GM12891 (cell line): ENCODE measurements around the gene BAIAP2. TPM values are rescaled to one million over a fixed set of nuclear protein-coding genes. Genes with fewer than 3 reads are reported as not detected.

Source experiments
- DNase-seq: peaks from one replicate; pipeline ENCODE4 v3.0.0; 2011; ENCODE audit warnings: low spot score; ENCODE audit not compliant: insufficient read length
- FAIRE-seq: peaks from 2 replicates; lab custom pipeline; 2011; peaks lifted over from hg19 to GRCh38; lab: Jason Lieb, UNC
- PAX5 ChIP-seq: IDR thresholded peaks from 2 replicates; pipeline ENCODE4 v1.6.1; 2011; ENCODE audit warnings: low read length, moderate library complexity, mild to moderate bottlenecking; ENCODE audit not compliant: insufficient read depth, severe bottlenecking
- POLR2A ChIP-seq: IDR thresholded peaks from 2 replicates; pipeline ENCODE4 v1.6.1; 2011; ENCODE audit warnings: low read depth, low read length, control low read depth
- POLR2AphosphoS5 ChIP-seq: IDR thresholded peaks from 2 replicates; pipeline ENCODE4 v1.6.1; 2011; ENCODE audit warnings: low read depth, low read length, control low read depth
- POU2F2 ChIP-seq: IDR thresholded peaks from 2 replicates; pipeline ENCODE4 v1.6.1; 2011; ENCODE audit warnings: low read depth, mild to moderate bottlenecking, control low read depth, low read length, moderate library complexity
- SPI1 ChIP-seq: IDR thresholded peaks from 2 replicates; pipeline ENCODE4 v1.6.1; 2011; ENCODE audit warnings: low read depth, low read length, control low read depth
- TAF1 ChIP-seq: IDR thresholded peaks from 2 replicates; pipeline ENCODE4 v1.6.1; 2011; ENCODE audit warnings: low read depth, low read length, control low read depth
- polyA plus RNA-seq: library from polyadenylated mRNA; unstranded; fragments of >200 nt; gene quantifications from one replicate; pipeline ENCODE4 v1.2.1, GENCODE V29; 2012; ENCODE audit warnings: low read depth, missing spikeins, inconsistent platforms; ENCODE audit not compliant: missing spikeins

The BAIAP2 gene, protein sequence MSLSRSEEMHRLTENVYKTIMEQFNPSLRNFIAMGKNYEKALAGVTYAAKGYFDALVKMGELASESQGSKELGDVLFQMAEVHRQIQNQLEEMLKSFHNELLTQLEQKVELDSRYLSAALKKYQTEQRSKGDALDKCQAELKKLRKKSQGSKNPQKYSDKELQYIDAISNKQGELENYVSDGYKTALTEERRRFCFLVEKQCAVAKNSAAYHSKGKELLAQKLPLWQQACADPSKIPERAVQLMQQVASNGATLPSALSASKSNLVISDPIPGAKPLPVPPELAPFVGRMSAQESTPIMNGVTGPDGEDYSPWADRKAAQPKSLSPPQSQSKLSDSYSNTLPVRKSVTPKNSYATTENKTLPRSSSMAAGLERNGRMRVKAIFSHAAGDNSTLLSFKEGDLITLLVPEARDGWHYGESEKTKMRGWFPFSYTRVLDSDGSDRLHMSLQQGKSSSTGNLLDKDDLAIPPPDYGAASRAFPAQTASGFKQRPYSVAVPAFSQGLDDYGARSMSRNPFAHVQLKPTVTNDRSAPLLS
- 2.2 TPM for polyA plus RNA-seq

DNA sequence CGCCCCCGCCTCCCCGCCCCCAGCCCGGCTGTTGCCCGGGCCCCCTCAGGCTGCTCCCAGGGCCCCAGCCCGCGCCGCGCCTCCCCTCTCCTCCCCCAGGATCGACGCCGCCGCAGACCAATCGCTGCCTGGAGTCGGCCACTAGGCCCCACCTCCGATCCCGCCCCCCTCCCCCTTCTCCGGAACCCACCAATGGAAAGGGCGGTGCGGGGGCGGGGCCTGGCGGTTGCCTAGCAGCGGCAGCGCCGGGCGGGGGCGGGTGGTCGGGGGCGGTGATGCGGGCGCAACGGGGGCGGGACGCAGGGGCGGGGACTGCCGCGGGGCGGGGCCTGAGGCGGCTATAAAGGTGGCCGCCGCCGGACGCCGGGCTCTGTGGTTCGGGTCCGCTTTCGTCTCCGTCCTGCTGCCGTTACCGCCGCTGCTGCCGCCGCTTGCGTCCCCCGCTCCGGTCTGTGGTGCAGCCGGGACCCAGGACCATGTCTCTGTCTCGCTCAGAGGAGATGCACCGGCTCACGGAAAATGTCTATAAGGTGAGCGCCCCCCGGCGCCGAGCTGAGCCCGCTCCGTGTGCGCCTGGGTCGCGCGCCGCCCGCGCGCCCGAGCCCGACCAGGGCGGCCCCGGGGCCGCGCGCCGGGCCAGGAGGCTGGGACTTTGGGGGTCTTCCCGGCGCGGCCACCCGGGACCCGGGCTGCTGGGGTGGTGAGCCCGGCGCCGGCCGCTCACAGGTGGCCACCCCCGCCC lies at the start of gene BAIAP2:
Gene BAIAP2 (plus strand): TSS at position 373 of the 742 bp plus-strand sequence. CDS start 104 bp downstream, at position 477.
- TF ChIP-seq POU2F2 (no peak), POLR2A (peak; percentile 70), POLR2AphosphoS5 (0 out of 2 replicates have a peak, but pooled peaks have one; percentile 46)
- FAIRE-seq (no peak), DNase-seq (peak; percentile 100)

DNA sequence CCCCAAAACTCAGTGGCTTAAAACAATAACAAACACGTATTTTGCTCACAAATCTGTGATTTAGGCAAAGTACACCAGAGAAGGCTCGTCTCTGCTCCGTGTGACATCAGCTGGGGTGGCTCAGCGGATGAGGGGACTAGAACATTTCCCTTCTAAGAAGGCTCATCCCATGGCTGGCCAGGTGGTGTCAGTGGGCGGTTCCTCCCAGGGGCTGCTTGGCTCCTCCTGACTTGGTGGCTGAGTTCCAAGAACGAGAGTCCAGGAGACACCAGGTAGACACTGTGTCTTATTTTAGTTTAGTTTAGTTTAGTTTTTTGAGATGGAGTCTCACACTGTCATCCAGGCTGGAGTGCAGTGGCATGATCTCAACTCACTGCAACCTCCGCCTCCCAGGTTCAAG lies 48.9 kb upstream of the BAIAP2 start:
- FAIRE-seq: no peak
- DNase-seq: no peak
- TF ChIP-seq POU2F2 (no peak), POLR2A (no peak), SPI1 (no peak), POLR2AphosphoS5 (no peak), TAF1 (no peak), PAX5 (no peak)

DNA sequence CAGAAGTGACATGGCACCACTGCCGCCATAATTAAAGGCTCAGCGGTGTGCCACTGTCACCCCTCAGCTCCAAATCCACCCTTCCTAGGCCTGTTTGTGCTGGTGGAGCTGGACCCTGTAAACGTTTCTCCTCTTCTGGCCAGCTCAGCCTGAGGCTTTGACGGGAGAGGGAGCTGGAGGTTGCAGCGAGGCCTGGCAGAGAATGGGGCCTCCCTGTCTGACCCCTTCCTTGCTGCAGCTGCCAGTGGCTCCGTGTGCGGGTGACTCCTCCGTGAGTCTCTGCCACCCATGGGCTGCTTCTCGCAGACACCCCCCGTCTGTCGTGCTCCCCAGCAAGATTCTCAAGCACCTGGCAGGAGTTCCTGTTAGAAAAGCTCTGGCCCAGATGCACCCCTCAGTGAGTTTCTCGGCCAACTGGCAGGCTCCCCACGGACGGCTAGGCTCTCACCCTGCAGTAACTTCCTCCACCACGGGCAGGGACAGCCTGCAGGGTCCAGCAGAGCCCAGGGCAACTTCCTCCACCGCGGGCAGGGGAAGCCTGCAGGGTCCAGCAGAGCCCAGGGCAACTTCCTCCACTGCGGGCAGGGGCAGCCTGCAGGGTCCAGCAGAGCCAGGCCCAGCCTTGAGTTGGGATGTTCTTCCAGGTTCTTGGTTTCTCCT lies 48.0 kb upstream of the BAIAP2 start:
- DNase-seq (no peak), FAIRE-seq (no peak)
- TF ChIP-seq POLR2AphosphoS5: no peak
- TF ChIP-seq PAX5: no peak
- TF ChIP-seq POU2F2: no peak
- no peak for TF ChIP-seq TAF1

DNA sequence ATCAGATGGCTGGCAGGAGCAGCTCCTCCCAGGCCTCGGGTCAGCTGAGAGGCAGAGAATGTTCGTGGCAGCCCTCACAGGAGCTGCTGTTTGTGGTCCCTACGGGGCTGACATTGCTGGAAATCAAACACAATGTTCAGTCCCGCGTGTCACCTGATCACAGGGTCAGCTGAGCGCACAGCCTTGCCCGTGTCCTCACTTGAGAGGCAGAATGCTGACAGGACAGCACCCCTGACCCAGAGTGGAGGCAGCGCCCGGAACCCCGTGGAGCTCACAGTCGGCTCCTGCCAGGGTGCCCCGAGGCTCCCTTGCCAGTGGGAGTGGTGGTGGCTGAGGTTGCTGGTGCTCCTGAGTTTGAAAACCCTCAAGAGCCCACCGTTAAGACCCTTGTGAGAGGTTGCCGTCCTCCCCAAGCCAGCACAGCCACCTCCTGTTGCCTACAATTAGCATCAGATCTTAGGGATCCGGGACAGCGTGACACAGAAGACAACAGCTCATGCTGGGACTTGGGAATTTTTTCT lies 47.0 kb upstream of the BAIAP2 start:
- FAIRE-seq: no peak
- no peak for DNase-seq
- no peak for TF ChIP-seq POLR2AphosphoS5
- no peak for TF ChIP-seq TAF1
- TF ChIP-seq POLR2A: no peak
- TF ChIP-seq POU2F2: no peak
- no peak for TF ChIP-seq SPI1
- TF ChIP-seq PAX5: no peak

DNA sequence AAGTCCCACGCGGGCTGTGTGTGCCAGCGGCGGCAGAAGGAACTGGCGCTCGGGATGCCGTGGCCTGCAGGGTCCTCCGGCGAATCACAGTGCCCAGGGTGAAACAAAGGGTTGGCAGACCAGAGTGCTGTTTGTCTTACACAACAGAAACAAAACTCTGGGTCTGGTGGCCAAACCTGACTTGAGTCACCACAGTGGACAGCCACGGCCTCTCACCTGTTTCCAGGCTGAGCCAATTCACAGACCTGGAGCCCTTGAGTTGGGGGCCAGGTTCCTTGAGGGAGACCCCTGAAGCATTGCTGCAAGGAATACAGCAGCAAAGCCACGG lies 45.4 kb upstream of the BAIAP2 start:
- FAIRE-seq: no peak
- DNase-seq: no peak
- no peak for TF ChIP-seq SPI1
- no peak for TF ChIP-seq POLR2AphosphoS5
- no peak for TF ChIP-seq PAX5
- no peak for TF ChIP-seq POU2F2
- no peak for TF ChIP-seq POLR2A
- TF ChIP-seq TAF1: no peak

DNA sequence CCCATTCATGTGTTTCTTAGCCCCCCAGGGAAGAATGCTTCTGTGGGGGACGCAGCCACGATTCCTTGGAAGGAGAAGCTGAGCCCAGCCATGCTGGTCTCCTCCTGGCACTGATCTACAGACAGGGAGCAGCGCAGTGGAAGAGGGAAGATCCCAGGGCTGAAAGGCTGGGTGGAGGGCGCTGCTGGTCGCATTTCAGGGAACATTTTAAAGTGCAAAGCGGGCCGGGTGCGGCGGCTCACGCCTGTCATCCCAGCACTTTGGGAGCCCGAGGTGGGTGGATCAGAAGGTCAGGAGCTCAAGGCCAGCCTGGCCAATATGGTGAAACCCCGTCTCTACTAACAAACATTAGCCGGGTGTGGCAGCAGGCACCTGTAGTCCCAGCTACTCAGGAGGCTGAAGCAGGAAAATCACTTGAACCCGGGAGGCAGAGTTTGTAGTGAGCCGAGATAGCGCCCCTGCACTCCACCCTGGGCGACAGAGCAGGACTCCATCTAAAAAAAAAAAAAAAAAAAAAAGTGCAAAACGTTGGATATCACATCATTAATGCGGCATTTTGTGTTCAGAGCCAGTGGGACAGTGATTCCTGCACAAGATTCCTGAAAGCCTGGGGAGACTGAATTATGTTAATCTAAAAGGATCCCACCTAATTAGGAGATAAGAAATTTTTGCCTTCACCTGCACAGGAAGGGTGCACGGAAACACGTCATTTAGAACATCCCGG lies 43.9 kb upstream of the BAIAP2 start:
- DNase-seq (peak; percentile 14), FAIRE-seq (no peak)
- TF ChIP-seq PAX5 (no peak), POU2F2 (no peak), TAF1 (no peak), POLR2A (no peak), POLR2AphosphoS5 (no peak), SPI1 (no peak)

DNA sequence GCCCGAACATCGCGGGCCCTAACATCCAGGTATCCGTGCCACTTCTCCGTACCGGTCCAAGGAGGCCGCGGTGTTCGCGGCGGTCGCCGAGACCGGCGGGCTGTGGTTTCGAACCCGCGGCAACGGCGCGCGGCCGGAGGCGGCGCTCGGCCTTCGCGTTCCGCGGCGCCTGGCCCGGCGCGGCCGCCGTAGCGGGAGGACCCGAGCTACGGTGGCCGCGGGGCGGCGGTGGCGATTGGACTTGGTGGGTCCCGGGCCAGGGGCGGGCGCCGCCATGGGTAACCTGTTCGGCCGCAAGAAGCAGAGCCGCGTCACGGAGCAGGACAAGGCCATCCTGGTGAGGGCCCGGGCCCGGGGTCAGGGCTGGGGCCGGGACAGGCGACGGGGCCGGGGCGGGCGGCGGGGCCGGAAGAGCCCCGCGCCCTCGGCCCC lies 43.3 kb upstream of the BAIAP2 start, which contains the start of gene CHMP6:
Gene CHMP6 (plus strand): TSS at position 197 of the 432 bp plus-strand sequence. CDS start 78 bp downstream, at position 275.
- FAIRE-seq (peak; percentile 96), DNase-seq (peak; percentile 91)
- TF ChIP-seq PAX5: peak; percentile 50
- no peak for TF ChIP-seq POU2F2
- no peak for TF ChIP-seq POLR2A
- no peak for TF ChIP-seq POLR2AphosphoS5
- no peak for TF ChIP-seq TAF1
- TF ChIP-seq SPI1: no peak

DNA sequence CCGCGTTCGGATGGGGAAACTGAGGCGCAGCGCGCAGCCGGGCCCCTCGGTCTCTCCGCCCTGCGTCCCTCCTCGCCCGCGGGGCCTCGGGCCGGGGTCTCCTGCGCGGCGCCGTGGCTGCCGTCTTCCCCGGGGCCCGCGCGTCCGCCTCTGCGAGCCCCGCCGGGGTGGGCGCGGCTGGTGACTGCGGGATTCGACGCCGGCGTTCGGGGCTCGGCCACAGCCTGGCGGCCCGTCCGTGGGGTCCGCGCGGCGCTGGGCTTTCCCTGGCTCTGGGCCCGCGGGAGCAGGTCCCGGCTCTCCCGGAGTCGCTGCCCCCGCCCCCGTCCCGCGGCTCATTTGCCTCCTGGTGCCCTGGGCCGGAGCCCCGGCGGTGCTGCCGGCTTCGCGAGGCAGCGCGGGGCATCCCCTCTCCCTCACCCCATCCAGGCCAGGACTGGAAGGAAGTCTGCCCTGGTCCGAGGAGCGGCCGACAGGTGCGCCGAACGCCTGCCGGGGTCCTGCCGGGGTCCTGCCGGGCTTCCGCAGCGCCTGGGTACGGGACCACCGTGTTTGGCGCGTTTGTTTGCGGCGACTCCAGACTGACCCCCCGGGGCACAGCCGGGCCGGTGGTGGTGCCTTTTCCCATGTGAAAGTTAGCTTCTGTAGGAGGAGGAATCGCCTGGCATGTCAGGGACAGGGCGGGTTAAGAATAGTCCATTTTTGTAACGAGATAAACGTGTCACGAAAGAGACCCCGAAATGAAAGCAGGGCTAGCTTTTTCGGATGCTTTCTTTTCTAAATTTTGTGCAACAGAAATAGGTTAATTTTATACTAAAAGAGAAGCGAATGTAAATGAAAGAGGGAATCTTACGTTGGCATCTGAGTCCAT lies 42.6 kb upstream of the BAIAP2 start:
- no peak for FAIRE-seq
- TF ChIP-seq POLR2AphosphoS5: no peak
- peak; percentile 59 for DNase-seq
